Activated CD4-positive, alpha-beta T cell treated with anti-CD3 and anti-CD28 coated beads, Interleukin-2, Interleukin-4, amounts not matched to agents 100 ng/mL and 50 ng/mL, durations not matched to agents 16 hours and 8 hours (primary cell): ENCODE results near the gene DYNC2H1.

Experiments used
- DNase-seq: peaks from one replicate; pipeline ENCODE4 v3.0.0-alpha.2; 2020; ENCODE audit warnings: low spot score

The DYNC2H1 gene

DNA sequence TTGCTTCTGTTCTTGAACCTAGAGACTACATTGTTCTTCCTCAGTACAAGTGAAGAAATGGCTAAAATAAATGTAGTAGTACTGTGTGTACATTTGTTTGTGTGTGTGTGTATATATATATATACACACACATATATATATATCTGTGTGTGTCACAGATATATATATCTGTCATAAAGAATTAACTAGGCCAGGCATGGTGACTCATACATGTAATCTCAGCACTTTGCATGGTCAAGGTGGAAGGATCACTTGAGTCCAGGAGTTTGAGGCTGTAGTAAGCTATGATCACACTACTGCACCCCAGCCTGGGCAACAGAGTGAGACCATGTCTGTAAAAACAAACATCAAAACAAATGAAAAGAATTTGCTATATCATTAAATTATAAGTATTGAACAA, 164.8 kb downstream of the DYNC2H1 start:
- no peak for DNase-seq

DNA sequence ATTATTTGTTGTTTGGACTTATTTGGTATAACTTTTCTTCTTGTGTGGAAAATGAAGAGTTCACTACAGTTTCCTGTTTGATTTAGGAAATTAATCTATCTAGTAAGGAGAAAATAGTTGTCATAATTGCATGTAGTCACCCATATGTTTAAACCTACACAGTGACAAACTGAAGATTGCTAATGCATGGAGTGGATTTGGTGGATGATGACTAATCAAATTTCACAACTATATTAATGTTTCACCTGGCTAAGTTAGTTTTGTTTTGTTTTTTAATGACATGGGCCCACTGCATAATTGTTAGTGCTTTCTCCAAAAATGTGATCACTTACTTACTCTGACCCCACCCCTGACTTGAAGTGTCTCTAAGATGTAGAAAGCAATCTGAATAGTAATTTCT, 170.6 kb downstream of the DYNC2H1 start:
- DNase-seq, result no peak

DNA sequence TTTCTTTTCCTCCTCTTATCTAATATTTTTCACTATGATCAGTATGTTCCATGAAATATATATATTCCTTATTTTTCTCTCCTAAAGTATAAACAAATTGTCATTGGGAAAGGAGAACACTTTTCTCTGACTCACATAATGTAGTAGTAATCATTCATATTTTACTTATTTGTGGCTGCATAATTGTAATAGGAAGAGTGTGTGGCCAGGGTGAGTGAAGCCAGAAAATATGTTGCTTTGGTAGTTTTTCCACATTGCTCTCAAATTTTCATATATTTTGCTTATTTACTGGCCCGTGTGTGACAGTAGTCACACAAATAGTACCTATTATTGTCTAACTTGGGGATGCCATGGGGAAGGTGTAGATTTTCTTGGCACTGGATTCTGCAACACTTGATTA, 172.1 kb downstream of the DYNC2H1 start:
- DNase-seq, result no peak

DNA sequence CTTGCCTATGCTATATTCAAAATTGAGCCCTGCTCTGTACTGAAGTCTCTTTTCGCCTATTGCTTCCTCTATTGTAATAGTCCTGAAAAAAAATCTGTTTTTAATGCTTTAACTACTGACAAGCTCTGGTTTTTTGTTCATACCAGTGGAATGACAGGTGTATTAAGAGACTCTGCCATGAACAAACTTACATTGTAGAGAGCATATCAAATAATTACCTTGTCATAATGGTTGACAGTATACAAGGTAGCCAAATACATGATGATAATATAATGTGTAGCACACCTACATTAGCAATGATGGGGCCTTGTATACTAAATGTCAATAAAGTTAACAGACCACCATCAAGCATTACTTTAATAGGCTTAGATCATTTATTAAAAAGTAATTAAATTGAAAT, 175.0 kb downstream of the DYNC2H1 start:
- DNase-seq, result no peak

DNA sequence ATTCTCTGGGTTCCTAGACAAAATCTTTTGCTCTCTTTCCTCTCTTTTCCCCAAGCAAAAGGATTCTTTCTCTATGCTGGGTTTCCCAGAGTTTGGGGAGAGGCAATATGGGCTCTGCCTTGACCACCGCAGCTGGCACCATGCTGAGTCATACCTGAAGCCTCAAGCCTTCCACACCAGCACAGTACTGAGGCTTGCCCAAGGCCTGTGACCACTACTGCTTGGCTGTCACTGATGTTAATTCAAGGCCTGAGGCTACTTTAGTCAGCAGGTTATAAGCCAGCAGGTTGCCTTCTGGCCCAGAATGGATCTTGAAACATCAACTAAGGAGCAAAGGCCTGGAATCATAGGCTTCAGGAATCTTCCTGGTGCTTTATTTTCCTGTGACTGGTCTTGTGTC, 185.3 kb downstream of the DYNC2H1 start:
- DNase-seq, result no peak

DNA sequence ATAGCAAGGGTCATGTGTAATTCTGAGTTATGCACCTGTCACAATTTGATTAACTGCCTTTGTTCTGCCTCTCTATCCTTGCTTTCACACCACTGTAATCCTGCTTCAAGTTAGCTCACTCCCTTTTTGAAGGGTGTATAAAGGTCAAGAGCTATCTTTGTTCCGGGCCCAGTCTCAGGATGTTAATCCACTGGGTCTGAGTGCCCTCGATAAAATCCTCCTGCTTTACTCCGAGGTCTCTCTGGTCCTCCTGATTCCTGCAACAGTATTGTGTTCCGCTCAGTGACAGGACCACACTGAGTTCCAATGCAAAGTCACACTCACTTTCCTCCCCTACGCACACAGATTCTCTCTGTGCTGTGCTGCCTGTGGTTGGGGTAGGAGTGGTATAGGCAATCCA, 186.5 kb downstream of the DYNC2H1 start:
- DNase-seq, result no peak

DNA sequence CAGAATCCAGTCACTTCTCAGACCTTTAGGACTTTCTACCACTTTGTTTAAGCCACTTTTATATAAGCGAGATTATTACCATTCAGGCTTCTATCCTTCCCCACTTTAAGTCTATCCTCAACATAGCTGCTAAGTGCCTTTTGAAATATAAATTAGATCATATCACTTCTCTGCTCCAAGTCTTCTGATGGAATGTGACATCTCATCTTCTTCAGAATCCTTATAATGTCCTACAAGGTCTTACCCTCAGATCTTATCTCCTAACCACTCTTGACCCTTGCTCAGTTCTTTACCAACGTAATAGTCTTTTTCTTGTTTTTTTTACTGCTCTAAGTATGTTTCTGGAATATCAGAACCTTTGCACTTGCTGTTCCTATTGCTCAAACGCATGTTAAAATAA, 188.7 kb downstream of the DYNC2H1 start:
- DNase-seq, result no peak

DNA sequence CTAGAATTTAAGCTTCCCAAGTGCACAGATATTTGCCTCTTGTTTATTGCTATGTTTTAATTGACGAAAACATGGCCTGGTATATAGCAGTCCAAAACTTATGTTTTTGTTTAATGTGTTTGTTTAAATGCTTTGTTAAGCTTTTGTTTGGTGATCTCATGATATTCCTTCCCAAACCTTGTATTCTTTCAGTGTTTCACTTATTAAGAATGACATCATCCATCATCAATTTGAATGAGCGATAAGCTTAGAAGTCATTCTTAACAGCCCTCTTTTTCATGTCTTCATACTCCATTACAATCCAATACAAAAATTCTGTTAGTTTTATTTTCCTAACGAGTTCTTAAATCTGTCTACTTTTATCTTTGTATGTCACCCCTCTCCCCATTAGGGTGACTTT, 206.0 kb downstream of the DYNC2H1 start:
- no peak for DNase-seq

DNA sequence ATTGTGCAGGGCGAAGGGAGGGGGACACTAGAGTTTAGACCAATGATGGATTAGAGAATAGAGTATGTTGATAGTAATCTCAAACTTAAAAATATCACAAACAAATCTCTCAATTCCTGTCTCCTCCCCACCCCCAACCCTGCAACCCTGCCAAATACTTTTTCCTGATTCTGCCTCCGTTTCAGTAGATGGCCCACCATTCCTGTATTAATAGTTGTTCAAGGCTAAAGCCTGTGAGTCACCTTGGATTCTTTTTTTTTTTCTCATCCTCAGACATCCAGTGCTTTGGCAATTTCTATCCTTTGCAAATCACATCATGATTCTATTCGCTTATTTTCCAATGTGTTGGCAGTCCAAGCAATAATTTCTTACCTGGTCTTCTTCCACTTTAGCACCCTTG, 207.9 kb downstream of the DYNC2H1 start:
- no peak for DNase-seq

DNA sequence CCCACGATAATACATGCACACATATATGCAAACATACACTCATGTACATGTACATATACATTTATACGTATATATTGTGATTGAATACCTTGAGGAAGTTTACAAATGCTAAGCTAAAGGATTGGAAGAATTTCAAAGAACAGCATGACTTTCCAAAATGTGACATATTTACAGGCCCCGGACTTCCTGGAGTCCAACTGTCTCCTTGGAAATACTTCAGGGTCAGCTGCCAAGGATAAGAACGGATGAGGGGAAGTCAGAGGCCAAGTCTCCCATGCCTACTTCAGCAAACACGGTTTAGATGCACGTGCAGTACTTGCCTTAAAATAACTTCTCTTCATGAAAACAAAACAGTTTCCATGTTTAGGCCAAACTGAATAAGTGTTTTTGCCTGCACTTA, 213.6 kb downstream of the DYNC2H1 start:
- no peak for DNase-seq

DNA sequence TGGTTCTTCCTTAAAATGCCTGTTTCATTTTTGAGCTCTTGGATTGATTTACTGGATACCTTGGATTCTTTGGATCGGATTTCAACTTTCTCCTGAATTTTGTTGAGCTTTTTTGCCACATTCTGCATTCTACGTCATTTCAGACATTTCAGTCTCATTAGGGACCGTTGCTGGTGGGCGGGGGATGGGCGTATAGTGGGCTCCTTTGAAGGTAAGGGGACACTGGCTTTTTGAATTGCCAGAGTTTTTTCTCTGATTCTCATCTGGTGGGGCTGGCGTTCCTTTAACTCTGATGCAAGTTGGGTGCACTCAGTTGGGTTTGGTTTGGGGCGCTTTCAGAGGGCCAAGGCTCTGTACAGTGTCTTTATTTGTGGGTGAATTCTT, 216.5 kb downstream of the DYNC2H1 start:
- no peak for DNase-seq

DNA sequence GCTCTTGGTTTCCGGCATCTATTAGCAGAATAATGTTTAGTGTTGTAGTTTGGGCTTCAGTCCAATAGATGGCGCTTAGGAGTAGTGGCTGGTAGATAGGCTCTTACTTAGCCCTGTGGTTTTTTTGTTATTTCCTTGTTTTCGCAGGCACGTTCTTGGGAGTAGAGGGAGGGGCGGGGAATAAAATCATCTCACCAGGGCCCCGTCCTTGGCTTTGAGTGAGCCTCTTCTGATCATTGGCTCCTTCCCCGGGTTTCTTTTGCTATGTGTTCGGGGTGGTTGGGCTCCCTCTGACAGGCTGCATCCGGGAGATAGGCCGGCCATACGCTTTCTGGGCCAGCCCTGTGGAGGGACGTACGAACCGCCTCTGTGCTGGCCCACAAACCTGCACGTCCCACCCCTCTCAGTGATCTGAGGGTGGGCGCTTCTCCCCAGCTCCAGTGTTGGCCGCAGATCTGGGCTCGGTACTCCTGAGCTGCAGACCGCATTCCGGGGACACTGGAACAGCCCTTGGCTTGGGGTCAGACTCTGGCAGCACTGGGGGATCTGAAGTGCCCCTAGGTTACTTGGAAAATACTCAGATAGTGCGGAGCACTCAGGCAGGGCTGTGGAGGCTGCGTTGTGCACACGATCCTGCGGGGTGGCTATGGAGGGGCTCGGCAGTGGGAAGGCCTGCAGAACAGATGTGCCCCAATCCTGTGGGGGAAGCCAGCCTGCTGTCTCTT, 217.0 kb downstream of the DYNC2H1 start:
- peak; percentile 66 for DNase-seq

DNA sequence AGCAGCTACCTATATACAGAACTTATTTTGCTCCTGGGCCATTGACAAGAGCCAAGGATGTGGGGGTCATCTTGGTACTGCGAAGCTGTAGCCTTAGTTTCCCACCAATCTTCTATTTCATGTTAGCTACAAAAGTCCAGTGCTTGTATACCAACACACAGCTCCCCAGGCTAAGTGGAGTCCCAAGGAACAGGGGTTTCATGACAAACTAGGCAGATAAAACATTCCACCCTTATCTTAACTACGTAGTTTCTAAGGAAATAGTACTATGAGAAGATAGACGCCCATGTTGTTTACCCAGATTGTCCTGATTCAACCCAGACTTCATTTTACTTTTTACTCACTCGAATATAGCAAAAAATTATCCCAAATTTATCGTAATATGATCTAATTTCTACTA, 218.5 kb downstream of the DYNC2H1 start:
- DNase-seq, result no peak

DNA sequence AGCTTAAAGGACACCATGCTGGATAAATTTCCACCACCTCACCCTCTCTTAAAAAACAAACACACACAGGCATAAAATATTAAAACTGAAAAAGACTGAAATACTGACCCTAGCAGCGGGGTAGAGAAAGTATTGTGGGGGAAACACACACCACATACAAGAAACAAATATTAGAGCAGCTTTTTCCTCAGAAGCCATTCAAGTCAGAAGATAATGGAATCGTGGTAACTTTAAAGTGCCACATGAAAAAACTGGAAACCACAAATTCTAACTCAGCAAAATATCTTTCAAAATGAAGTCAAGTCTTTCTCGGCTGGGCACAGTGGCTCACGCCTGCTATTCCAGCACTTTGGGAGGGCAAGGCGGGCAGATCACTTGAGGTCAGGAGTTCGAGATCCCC, 223.2 kb downstream of the DYNC2H1 start:
- DNase-seq, result no peak

DNA sequence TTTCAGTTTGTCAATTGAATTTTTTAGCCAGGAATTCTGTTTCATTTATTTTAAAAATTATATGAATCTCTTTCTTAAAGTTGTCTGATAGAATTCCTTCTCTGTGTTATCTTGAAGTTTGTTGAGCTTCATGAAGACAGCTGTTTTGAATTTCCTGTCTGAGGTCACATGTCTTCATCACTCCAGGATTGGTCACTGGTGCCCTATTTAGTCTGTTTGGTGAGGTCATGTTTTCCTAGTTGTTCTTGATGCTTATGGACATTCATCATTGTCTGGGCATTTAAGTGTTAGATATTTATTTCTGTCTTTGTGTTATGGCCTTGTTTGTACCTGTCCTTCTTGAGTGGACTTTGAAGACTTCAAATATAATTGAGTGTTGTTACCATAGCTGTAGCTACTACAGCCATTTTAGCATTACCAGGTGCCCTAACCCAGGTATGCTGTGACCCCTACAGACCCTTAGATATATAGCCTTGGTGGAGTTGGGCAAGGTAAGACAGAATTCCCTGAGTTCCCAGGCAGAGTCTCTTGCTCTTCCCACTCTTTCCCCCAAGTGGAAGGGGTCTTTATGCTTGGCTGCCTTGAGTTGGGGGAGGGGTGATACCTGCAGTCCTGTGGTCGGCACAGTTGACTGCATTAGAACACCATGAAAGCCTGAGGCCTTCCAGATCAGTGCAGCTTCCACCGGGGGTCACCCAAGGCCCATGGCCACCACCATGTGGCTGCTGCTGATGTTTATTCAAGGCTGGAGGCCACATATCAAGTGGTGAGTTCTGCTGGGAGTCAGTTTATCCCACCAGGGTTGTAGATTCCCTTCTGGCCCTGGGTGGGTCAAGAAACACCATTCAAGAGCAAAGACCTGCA, 229.6 kb downstream of the DYNC2H1 start:
- DNase-seq, result no peak

DNA sequence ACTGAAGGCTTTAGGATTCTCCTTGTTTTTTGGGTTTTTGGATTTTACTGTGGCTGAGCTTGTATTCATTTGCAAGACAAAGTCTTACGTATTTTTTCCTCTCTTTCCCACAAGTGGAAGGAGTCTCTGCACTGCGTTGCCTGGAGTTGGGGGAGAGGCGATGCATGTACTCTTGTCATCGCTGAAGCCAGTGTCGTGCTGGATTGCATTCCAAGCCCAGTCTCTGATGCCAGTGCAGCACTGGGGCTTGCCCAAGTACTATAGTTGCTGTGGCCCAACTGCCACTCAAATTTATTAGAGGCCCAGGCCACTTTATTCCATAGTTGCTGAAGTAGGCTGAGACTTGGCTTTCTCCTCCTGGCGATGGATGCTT, 230.2 kb downstream of the DYNC2H1 start:
- DNase-seq, result no peak

DNA sequence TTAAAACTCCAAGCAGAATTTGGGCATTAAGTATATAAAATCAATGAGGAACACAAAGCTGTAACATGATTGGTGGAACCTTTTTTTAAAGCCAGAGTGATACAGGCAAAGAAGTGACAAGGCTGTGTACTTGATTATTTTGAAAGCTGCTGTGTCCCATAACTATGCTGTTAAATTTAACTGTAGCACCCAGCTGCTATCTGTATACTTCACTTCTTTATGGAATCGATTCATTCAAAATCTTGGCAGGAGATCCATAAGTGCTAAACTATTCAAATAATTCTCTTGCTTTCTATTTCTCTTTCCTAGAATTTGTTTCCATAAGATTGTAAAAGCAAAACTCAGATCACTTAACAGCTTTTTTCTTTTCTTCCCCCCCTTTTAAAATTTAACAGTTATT, 231.7 kb downstream of the DYNC2H1 start:
- no peak for DNase-seq

DNA sequence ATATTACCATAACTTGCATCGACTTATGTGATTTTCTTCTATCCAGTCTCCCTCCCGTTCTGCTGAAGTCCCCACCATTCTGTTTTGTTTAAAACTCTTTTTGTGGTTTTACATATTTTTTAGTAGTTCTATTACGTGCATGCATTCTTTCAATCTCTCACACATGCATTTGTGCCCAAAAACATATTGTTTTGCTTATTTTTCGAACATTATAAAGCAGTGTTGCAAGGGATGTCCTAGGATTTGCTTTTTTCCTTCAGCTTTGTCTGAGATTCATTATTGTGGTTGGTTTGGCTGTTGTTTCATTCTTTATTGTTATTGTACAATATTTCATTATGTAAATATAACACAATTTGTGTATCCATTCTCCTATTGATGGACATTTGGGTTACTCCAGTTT, 235.7 kb downstream of the DYNC2H1 start:
- DNase-seq, result no peak

DNA sequence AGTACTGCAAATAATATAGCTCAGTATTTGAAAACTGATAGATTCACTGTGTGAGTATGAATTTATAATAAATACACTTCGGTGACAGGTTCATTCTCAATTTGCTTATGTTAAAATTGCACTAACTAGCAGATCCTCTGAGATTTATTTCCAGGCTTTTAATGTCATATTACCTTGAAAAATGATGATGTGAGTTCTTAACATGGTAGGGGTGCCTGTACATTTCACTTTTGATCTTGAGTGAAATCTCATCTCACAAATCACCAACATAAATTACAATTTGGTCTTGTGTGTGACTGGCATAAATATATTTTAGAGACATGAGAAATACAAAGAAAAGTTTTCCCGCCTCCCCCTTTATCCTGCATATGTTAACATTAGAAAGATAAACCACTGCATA, 240.4 kb downstream of the DYNC2H1 start:
- DNase-seq, result no peak

DNA sequence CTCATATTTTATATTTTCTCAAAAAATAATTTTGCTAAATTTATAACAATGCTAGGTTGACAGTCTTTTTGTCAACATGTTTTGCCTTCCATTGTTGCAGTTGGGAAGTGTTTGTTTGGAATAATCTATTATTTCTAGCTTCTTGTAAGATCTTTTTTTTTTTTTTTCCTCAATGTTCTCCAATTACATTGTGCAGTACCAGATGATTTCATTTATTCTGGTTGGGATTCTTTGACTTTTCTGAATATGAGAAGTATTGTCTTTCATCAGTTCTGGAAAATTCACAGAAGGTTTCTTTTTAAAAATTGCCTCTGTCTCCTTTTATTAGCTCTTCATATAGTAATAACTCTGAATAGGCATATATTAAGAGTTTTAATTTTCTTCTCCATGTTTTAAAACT, 245.4 kb downstream of the DYNC2H1 start:
- no peak for DNase-seq

DNA sequence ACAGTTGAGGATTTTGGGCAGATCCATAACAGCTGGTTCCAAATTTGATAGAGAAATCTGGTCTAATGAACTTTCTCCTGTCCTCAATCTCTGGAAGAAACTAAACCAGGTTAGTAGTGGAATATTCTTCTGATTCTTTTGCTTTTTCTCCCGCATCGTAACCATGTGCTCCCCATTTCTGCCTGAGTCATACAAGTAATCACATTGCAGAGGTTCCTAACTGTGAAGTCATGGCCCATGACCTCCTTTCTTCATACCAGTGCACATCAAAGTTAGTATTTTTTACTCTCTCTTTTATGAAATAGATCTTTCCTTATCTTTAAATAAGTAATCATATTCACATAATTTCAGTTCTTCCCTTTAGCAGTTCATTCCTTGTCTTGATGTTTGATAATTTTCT, 249.0 kb downstream of the DYNC2H1 start:
- no peak for DNase-seq

DNA sequence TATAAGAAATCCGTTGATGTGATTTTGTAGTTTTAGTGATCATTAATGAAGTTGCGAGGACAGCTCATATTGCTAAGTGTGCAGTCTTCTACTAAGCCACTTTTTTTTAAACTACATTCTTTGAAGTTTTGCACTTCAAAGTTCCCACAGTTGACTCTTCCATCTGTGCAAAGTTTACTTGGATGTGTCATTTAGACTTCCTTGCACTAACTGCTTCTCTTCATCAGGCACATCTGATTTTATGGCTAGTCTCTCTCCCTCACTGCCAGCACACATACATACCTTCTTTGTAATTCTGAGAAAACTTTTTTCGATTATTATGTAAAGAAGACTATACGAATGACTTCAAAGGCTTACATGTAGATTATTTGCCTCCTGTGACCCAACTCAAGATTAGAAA, 250.0 kb downstream of the DYNC2H1 start:
- DNase-seq, result no peak

DNA sequence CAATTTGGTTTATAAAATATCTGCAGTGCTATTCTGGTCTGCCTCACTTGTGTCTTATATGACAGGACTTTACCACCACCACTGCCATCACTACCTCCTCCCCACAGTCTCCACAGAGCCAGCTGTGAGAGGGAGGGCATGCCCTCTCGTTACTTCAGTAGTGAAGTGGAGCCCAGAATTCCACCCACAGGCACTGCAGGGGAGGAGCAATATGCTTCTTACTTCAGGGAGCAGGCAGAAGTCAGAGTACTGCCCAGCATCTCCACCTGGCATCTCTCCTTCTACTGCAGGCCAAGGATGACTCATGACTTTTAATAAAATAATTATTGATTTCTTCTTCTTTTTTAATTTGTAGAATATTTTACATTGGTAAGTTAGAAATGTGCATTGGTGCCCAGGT, 255.5 kb downstream of the DYNC2H1 start:
- DNase-seq, result no peak

DNA sequence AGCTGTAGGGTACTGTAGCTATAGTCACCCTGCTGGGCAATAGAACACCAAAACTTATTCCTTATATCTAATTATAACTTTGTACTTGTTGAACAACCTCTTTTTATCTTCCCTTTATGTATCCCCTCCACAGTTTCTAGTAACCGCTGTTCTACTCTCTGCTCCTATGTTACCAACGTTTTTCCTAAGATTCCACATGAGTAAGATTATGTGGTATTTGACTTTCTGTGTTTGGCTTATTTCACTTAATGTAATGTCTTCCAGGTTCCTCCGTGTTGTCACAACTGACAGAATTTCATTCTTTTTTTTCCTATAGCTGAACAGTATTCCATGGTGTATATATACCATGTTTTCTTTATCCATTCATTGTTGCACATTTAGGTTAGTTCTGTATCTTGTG, 258.4 kb downstream of the DYNC2H1 start:
- no peak for DNase-seq
